Activated naive CD4-positive, alpha-beta T cell treated with anti-CD3 and anti-CD28 coated beads, Interleukin-2, amount 10 ng/mL, durations not matched to agents 5 hours and 36 hours (primary cell): ENCODE measurements around the gene DEPDC5. TPM values are rescaled to one million over a fixed set of nuclear protein-coding genes. Genes with fewer than 3 reads are reported as not detected.

Experiments
- total RNA-seq, 2 experiments: library from RNA; stranded (reverse); gene quantifications; one replicate each; pipeline ENCODE4 v1.2.3, GENCODE V29; 2021

The DEPDC5 gene
- total RNA-seq = 10 to 100 TPM; 30.9 to 35.5 TPM

DNA sequence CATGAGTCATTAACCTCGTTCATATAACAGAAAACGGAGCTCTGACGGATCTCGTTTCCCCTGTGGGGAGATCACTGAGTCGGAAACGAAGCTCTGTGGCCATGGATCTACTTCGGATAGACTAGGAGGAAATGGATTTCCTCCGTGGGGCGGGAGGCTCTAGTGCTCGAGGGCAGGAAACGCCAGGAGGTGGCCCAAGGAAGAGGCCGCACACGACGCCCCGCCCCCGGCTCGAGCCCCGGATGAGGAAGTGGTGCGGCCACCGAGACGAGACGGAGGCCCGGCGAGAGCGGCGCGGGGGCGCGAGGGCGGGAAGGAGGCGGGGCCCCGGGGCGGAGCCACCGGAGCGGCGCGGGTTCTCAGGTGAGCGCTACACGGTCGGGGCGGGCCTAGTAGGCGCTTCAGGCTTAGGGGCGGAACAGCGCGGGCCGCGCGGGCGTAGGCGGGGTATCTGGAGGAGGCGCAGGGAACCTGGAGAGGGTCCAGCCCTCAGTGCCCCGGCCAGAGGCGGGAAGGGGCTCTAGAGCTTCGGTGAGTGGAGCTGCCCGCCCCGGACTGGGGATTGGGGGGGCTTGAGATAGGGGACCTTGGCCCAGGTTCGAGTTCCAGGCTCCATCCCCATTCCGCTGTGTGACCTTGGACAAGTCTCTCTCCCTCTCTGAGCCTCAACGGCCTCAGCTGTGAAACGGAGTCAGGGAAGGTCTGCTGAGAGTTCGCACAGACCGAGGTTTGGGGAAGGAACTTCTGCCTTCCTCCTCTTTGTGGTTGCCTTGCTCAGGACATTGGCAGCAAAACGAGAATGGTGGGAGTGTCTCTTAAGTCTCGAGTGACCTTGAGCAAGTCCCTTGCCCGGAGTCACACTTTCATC lies at the start of gene DEPDC5:
DEPDC5 (plus strand) TSS at position 386 of the 868 bp plus-strand sequence. CDS start 903 bp downstream, outside the sequence.

DNA sequence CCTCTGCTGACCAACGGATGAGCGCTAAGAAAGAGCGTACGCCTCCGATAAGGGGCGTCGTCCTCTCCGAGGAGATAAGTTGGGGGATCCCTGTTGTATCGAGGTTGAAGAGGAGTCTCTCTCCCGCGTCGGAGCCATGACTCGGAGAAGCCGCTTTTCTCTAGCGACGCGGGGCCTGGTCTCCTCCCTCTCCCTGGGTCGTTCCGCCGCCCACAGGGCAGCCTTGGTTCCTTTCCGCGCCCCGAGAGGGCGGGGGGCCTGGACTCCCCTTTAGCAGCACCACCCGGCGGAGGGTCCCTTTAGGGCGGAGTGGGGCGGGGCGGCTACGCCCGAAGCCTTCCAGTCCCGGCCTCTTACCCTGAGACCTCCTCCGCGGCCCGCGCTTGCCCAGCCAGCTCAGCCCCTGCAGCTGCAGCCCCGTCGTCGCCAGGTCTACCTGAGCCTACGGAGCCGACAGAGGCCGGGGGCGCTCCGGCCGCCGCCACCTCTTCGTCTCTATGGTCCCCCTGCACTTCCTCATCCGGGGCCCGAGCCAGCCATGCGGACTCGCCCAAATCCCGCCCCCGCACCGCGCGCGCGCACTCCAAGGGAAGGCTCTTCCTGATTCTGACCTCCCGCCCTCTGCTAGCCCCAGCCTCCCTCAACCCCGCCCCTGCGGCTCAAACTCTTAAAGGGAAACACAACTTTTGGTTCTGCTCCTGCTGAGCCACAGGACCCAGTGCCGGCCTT lies 4.0 kb upstream of the DEPDC5 start, which contains the start of gene PRR14L:
PRR14L (minus strand) TSS at position 497 of the 729 bp plus-strand sequence. CDS start 11,272 bp downstream, outside the sequence.

DNA sequence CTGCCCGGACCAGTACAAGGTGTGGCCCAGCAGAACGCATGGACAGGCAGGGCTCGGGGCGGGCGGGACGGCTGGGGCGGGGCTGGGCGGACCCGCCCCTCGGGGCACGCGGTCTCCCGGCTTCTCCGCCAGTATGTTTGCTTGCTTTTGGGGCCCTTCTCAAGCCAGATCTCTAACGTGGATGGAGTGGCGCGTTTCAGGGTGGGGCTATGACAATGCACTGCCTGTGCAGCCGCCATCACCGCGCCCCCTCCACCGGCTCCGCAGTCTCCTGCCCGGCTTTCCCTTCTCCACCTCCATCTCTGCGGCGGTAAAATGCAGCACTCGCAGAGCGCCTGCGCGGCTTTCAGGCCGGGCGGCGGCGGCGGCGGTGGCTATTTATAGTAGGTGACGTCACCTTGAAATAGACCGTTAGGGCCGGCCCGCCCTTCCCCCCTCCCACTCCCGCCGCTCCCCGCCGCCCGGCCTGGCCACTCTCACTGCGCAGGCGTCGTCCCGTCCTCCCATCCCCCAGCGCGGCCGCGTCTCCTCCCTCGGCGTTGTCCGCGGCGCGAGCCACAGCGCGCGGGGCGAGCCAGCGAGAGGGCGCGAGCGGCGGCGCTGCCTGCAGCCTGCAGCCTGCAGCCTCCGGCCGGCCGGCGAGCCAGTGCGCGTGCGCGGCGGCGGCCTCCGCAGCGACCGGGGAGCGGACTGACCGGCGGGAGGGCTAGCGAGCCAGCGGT lies 190.3 kb downstream of the DEPDC5 start, which contains the start of gene YWHAH:
YWHAH (plus strand) TSS at position 558 of the 722 bp plus-strand sequence. CDS start 199 bp downstream, outside the sequence.

Other genes with a start within 250 kb of the DEPDC5 start
- gene PISD, start 91.8 kb upstream of the DEPDC5 start, total RNA-seq = 10 to 100 TPM; 19.0 to 19.4 TPM
- gene PRR14L, start 3.9 kb upstream of the DEPDC5 start, total RNA-seq = 10 to 100 TPM; 55.3 to 60.5 TPM
- 100 to 1,000 TPM; 159 to 163 TPM for gene YWHAH, start 190.5 kb downstream of the DEPDC5 start, total RNA-seq